Fibroblast of skin of back (primary cell): ENCODE data around the gene ZFR.
"Not testable (repeated sequence)": the region's sequence is repeated elsewhere in the genome, so short reads cannot be mapped to it uniquely, and the experiment has no call there.

Experiments
- DNase-seq: peaks from one replicate; pipeline ENCODE4 v3.0.0-alpha.2; 2013

The ZFR gene

GRCh38 chr5:32406650-32407049 lies 37.9 kb downstream of the ZFR start:
- DNase-seq = no peak

GRCh38 chr5:32405507-32405906 lies 39.0 kb downstream of the ZFR start:
- DNase-seq = no peak

- DNase-seq = no peak
Observed at GRCh38 chr5:32403760-32404159, 40.8 kb downstream of the ZFR start.

GRCh38 chr5:32400401-32400800 lies 44.1 kb downstream of the ZFR start:
- no peak for DNase-seq

GRCh38 chr5:32398754-32399153 lies 45.8 kb downstream of the ZFR start:
- DNase-seq = not testable (repeated sequence)

GRCh38 chr5:32394981-32395380 lies 49.6 kb downstream of the ZFR start:
- DNase-seq = no peak

- DNase-seq = no peak
Observed at GRCh38 chr5:32392039-32392438, 52.5 kb downstream of the ZFR start.

- DNase-seq = peak; percentile 27
Observed at GRCh38 chr5:32390819-32391591, 53.5 kb downstream of the ZFR start.

- DNase-seq = peak; percentile 19
Observed at GRCh38 chr5:32388432-32389129, 56.0 kb downstream of the ZFR start.

- no peak for DNase-seq
Observed at GRCh38 chr5:32387841-32388240, 56.7 kb downstream of the ZFR start.

GRCh38 chr5:32387211-32387610 lies 57.3 kb downstream of the ZFR start:
- DNase-seq = no peak

GRCh38 chr5:32384621-32385020 lies 59.9 kb downstream of the ZFR start:
- DNase-seq = no peak

GRCh38 chr5:32383586-32383985 lies 61.0 kb downstream of the ZFR start:
- DNase-seq = no peak

GRCh38 chr5:32383065-32383464 lies 61.5 kb downstream of the ZFR start:
- no peak for DNase-seq

- DNase-seq = no peak
Observed at GRCh38 chr5:32379421-32379820, 65.1 kb downstream of the ZFR start.

GRCh38 chr5:32378966-32379365 lies 65.6 kb downstream of the ZFR start:
- no peak for DNase-seq

GRCh38 chr5:32369542-32370155 lies 74.9 kb downstream of the ZFR start:
- DNase-seq = no peak

GRCh38 chr5:32369032-32369431 lies 75.5 kb downstream of the ZFR start:
- no peak for DNase-seq

GRCh38 chr5:32367271-32367670 lies 77.3 kb downstream of the ZFR start:
- not testable (repeated sequence) for DNase-seq

- DNase-seq = no peak
Observed at GRCh38 chr5:32365623-32366022, 78.9 kb downstream of the ZFR start.

- no peak for DNase-seq
Observed at GRCh38 chr5:32363030-32363429, 81.5 kb downstream of the ZFR start.

- no peak for DNase-seq
Observed at GRCh38 chr5:32362527-32362926, 82.0 kb downstream of the ZFR start.

- DNase-seq = no peak
Observed at GRCh38 chr5:32360906-32361305, 83.6 kb downstream of the ZFR start.

- DNase-seq = no peak
Observed at GRCh38 chr5:32358611-32359010, 85.9 kb downstream of the ZFR start.
